Measurements from ENCODE around the gene CCDC154.

DNA sequence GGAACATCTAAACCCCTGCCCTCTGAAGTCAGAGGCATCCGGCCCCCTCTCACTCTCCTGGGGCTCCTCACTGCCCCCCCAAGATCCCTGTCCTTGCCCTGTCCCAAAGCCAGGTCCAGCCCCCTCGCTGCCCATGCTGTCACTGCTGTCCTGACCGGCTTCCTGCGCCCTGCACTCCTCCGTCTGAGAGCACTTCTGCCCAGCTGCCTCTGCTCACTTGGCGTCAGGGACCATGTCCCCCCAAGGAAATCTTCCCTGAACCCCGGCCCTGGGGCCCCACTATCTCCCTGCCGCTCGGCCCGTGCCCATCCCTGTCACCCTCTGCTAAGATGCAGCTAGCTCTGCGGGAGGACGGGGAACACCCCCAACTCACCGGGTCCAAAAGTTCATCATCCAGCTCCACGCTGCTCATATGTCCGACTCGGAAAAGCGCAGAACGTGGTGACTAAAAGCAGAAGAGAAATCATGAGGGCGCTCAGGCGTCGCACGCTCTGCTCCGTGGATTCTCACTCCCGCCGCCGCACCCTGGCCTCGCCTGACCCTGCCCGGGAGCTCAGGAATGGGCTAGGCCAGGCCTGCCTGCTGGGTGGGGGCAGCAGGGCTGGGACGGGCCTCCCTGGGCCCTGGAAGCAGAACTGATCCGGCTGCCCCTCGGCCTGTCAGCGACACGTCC, 20.7 kb upstream of the CCDC154 start:
- TF ChIP-seq, protein P1, sequence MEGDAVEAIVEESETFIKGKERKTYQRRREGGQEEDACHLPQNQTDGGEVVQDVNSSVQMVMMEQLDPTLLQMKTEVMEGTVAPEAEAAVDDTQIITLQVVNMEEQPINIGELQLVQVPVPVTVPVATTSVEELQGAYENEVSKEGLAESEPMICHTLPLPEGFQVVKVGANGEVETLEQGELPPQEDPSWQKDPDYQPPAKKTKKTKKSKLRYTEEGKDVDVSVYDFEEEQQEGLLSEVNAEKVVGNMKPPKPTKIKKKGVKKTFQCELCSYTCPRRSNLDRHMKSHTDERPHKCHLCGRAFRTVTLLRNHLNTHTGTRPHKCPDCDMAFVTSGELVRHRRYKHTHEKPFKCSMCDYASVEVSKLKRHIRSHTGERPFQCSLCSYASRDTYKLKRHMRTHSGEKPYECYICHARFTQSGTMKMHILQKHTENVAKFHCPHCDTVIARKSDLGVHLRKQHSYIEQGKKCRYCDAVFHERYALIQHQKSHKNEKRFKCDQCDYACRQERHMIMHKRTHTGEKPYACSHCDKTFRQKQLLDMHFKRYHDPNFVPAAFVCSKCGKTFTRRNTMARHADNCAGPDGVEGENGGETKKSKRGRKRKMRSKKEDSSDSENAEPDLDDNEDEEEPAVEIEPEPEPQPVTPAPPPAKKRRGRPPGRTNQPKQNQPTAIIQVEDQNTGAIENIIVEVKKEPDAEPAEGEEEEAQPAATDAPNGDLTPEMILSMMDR (conservative IDR thresholded peaks at IDR 0.05; ENCODE audit: low read depth, low read length): no peak
- TF ChIP-seq POLR2A (IDR thresholded peaks at IDR 0.05; ENCODE audit: low read depth, low read length) (no peak), SMC3 (IDR thresholded peaks at IDR 0.05; ENCODE audit: low read depth, low read length) (no peak), CEBPB (IDR thresholded peaks at IDR 0.05; ENCODE audit: low read depth, low read length) (no peak), RAD21 (IDR thresholded peaks at IDR 0.05; ENCODE audit: low read length) (no peak), CHD1 (IDR thresholded peaks at IDR 0.05; ENCODE audit: low read depth, low read length) (no peak), RCOR1 (IDR thresholded peaks at IDR 0.05; ENCODE audit: insufficient replicate concordance, low read length) (no peak), RFX5 (IDR thresholded peaks at IDR 0.05; ENCODE audit: low read depth, low read length) (no peak)
- TF ChIP-seq, protein P2, sequence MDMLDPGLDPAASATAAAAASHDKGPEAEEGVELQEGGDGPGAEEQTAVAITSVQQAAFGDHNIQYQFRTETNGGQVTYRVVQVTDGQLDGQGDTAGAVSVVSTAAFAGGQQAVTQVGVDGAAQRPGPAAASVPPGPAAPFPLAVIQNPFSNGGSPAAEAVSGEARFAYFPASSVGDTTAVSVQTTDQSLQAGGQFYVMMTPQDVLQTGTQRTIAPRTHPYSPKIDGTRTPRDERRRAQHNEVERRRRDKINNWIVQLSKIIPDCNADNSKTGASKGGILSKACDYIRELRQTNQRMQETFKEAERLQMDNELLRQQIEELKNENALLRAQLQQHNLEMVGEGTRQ (IDR thresholded peaks at IDR 0.05; ENCODE audit: low read depth, low read length): no peak

Data from IMR-90 (cell line).